Body of pancreas (tissue), 4 donors: Measurements from ENCODE around the gene MYO3A. TPM values are rescaled to one million over a fixed set of nuclear protein-coding genes. Genes with fewer than 3 reads are reported as not detected.

ENCODE experiments used
- ATAC-seq: fragments of 150-250 bp; one replicate; pipeline ENCODE4 v1.9.1; 2016
- DNase-seq, 4 donors: peaks; one replicate each; pipeline ENCODE4 v3.0.0-alpha.2; 2019
- H3K27ac ChIP-seq, 4 donors: fragments of 200-600 bp; sonication (generic); 1 replicate in 3 of 4; 2 replicates in 1 of 4; pipeline versions ENCODE4 v1.5.1 to v1.6.1; 2016 to 2019; ENCODE audit warnings: mild to moderate bottlenecking in 1 of 4, mixed read lengths in 1 of 4, moderate library complexity in 1 of 4
- H3K27me3 ChIP-seq, 2 donors: fragments of 200-600 bp; sonication (generic); one replicate each; pipeline ENCODE4 v1.6.0; 2016; ENCODE audit warnings: mild to moderate bottlenecking in 1 of 2
- H3K36me3 ChIP-seq, 2 donors: fragments of 200-600 bp; sonication (generic); replicated peaks in 1 of 2; 2 replicates each; pipeline ENCODE4 v1.5.1; 2016; ENCODE audit warnings: low read depth in 2 of 2; ENCODE audit not compliant: insufficient read depth in 1 of 2
- H3K4me1 ChIP-seq: fragments of 200-600 bp; sonication (generic); one replicate; pipeline ENCODE4 v1.6.0; 2016
- H3K4me3 ChIP-seq, 2 donors: fragments of 200-600 bp; sonication (generic); 1 replicate in 1 of 2; 2 replicates in 1 of 2; pipeline ENCODE4 v1.5.1; 2016 to 2019
- H3K9me3 ChIP-seq, 3 donors: fragments of 200-600 bp; sonication (generic); 1 replicate in 2 of 3; 2 replicates in 1 of 3; pipeline ENCODE4 v1.5.1; 2016
- POLR2A ChIP-seq, 3 donors: fragments of 450-650 bp; IDR thresholded peaks; one replicate each; pipeline ENCODE4 v1.6.1; 2016; ENCODE audit warnings: antibody characterized with exemption in 3 of 3, mild to moderate bottlenecking in 2 of 3
- WGBS, 2 donors: methylation state at CpG; one replicate each; pipeline ENCODE4 v1.1.5; 2017; 5-methylcytosine and 5-hydroxymethylcytosine counted together
- intact Hi-C: fragments of 100-400 bp; cut with DNase I; formaldehyde crosslinking; loops from one replicate; pipeline ENCODE4 v1.15.1; 2023
- total RNA-seq, 2 donors: library from RNA; depleted of rRNA; stranded (reverse); fragments of >200 nt; gene quantifications; one replicate each; pipeline ENCODE4 v1.1.0, GENCODE V29; 2016
- TF ChIP-seq, protein P1 (sequence below), 7 experiments: fragments of 450-650 bp in 4 of 7; fragments of 200-600 bp in 3 of 7; sonication (generic) in 3 of 7; IDR thresholded peaks; one replicate each; pipeline ENCODE4 v1.5.1; 2016 to 2019; ENCODE audit warnings: antibody characterized with exemption in 7 of 7

The MYO3A gene
- total RNA-seq, 2 donors from 2014 or later: 1.6 to 3.4 TPM

GRCh38 chr10:25954851-25955250 lies 20.8 kb downstream of the MYO3A start:
- no peak overlapping the region for H3K4me3 ChIP-seq
- DNase-seq (no peak), ATAC-seq (no peak)
- 43 to 53% methylated on average over 1 of the region's 1 CpG for WGBS, 2 donors
- no peaks in the 10 kb centered on the region for H3K4me1 ChIP-seq
- no peaks in the 10 kb centered on the region for H3K9me3 ChIP-seq
- no peaks in the 10 kb centered on the region for H3K27me3 ChIP-seq
- no peaks in the 10 kb centered on the region for H3K36me3 ChIP-seq
- intact Hi-C loops: no loop called here
- no peak overlapping the region for H3K27ac ChIP-seq
- TF ChIP-seq POLR2A (IDR thresholded peaks at IDR 0.05): no peak
- TF ChIP-seq, protein P1, sequence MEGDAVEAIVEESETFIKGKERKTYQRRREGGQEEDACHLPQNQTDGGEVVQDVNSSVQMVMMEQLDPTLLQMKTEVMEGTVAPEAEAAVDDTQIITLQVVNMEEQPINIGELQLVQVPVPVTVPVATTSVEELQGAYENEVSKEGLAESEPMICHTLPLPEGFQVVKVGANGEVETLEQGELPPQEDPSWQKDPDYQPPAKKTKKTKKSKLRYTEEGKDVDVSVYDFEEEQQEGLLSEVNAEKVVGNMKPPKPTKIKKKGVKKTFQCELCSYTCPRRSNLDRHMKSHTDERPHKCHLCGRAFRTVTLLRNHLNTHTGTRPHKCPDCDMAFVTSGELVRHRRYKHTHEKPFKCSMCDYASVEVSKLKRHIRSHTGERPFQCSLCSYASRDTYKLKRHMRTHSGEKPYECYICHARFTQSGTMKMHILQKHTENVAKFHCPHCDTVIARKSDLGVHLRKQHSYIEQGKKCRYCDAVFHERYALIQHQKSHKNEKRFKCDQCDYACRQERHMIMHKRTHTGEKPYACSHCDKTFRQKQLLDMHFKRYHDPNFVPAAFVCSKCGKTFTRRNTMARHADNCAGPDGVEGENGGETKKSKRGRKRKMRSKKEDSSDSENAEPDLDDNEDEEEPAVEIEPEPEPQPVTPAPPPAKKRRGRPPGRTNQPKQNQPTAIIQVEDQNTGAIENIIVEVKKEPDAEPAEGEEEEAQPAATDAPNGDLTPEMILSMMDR (IDR thresholded peaks at IDR 0.05): no peak

DNA sequence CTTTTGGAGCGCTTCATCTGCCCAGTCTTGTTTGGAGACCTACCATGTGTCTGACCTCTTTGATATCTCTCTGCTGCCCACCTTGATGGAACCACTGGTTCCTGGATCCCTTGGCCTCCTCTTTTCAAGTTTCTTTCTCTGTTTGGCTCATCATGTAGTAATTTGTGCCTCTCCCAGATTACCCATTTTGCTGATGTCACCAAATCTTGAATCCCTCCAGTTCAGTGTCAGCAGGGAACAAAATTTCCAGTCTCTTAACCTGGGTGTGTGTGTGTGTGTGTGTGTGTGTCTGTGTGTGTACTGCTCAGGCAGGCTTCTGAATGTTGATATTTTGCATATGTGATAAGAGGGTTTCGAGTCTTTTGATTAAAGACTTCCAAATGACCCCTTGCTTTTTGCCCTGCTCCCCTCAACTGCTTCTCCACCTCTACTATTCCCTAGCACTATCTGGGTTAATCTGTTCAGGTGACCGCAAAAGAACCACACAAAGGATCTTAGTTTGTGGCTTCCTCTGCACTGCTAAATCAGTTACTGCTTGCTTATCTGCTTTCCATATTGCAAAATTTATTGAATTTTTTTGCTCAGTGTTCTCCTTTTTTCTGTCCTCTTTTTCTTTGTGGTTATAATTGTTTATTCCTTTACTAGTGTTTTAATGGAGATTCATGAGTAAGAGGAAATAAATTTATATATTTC lies 25.7 kb downstream of the MYO3A start:
- Histone ChIP-seq H3K9me3 (no peaks in the 10 kb centered on the region), H3K4me1 (no peaks in the 10 kb centered on the region), H3K27ac (no peak overlapping the region), H3K36me3 (no peaks in the 10 kb centered on the region), H3K27me3 (no peaks in the 10 kb centered on the region), H3K4me3 (no peak overlapping the region)
- intact Hi-C loops: no loop called here
- TF ChIP-seq, protein P1 (IDR thresholded peaks at IDR 0.05): no peak
- no peak for TF ChIP-seq POLR2A (IDR thresholded peaks at IDR 0.05)
- WGBS, 2 donors: 50 to 61% methylated on average over 3 of the region's 3 CpGs
- DNase-seq: no peak
- ATAC-seq: no peak

GRCh38 chr10:25965584-25965983 lies 31.6 kb downstream of the MYO3A start:
- no peak for ATAC-seq
- WGBS, 2 donors: 65 to 75% methylated on average over 4 of the region's 4 CpGs

GRCh38 chr10:25966844-25967243 lies 32.8 kb downstream of the MYO3A start:
- ATAC-seq (no peak), DNase-seq (no peak)
- H3K4me1 ChIP-seq: no peaks in the 10 kb centered on the region
- H3K4me3 ChIP-seq: no peak overlapping the region
- no peaks in the 10 kb centered on the region for H3K27me3 ChIP-seq
- TF ChIP-seq POLR2A (IDR thresholded peaks at IDR 0.05): no peak
- TF ChIP-seq, protein P1 (IDR thresholded peaks at IDR 0.05): no peak
- no peak overlapping the region for H3K27ac ChIP-seq
- intact Hi-C loops: no loop called here
- no peaks in the 10 kb centered on the region for H3K36me3 ChIP-seq
- H3K9me3 ChIP-seq: no peaks in the 10 kb centered on the region
- 44 to 55% methylated on average over 2 of the region's 2 CpGs for WGBS, 2 donors

More at GRCh38 chr10:25965584-25965983, 31.6 kb downstream of the MYO3A start:
- Histone ChIP-seq H3K36me3 (no peaks in the 10 kb centered on the region), H3K27ac (no peak overlapping the region), H3K27me3 (no peaks in the 10 kb centered on the region), H3K4me1 (no peaks in the 10 kb centered on the region), H3K9me3 (no peaks in the 10 kb centered on the region), H3K4me3 (no peak overlapping the region)
- no peak for DNase-seq
- intact Hi-C loops: no loop called here
- TF ChIP-seq POLR2A (IDR thresholded peaks at IDR 0.05): no peak
- TF ChIP-seq, protein P1 (IDR thresholded peaks at IDR 0.05): no peak

- H3K27me3 ChIP-seq: no peaks in the 10 kb centered on the region
- no peaks in the 10 kb centered on the region for H3K9me3 ChIP-seq
- DNase-seq (no peak), ATAC-seq (no peak)
- intact Hi-C loops: no loop called here
- H3K4me1 ChIP-seq: no peaks in the 10 kb centered on the region
- TF ChIP-seq POLR2A (IDR thresholded peaks at IDR 0.05): no peak
- TF ChIP-seq, protein P1 (IDR thresholded peaks at IDR 0.05): no peak
- no peak overlapping the region for H3K27ac ChIP-seq
- no peak overlapping the region for H3K4me3 ChIP-seq
- no peaks in the 10 kb centered on the region for H3K36me3 ChIP-seq
Observed at GRCh38 chr10:25972631-25973030, 38.6 kb downstream of the MYO3A start.
